ENCODE measurements around the gene A4GALT.

GRCh38 chr22:42752912-42753311, 32.2 kb upstream of the A4GALT start:
- TF ChIP-seq TARDBP (IDR thresholded peaks at IDR 0.05; ENCODE audit: borderline replicate concordance) (no peak), GABPA (IDR thresholded peaks at IDR 0.05; ENCODE audit: low read depth) (no peak), CTCF (IDR thresholded peaks at IDR 0.05 in 2 of 3, conservative IDR thresholded peaks at IDR 0.05 in 1 of 3; ENCODE audit: control insufficient read depth in 2 of 3, extremely low read depth in 1 of 3, insufficient read depth in 1 of 3, low read depth in 3 of 3, low read length in 3 of 3) (no peak), ZBTB11 (CRISPR knock-in tag; IDR thresholded peaks at IDR 0.05) (no peak), NBN (IDR thresholded peaks at IDR 0.05) (peak; percentile 49; the same call in 1 of the 2 replicates), USF2 (IDR thresholded peaks at IDR 0.05; ENCODE audit: borderline replicate concordance, low read depth, low read length) (no peak), POLR2A (IDR thresholded peaks at IDR 0.05; ENCODE audit: low read depth, low read length) (no peak), PBX3 (IDR thresholded peaks at IDR 0.05; ENCODE audit: insufficient replicate concordance, low read depth, low read length) (no peak), CHD2 (IDR thresholded peaks at IDR 0.05; ENCODE audit: borderline replicate concordance, low read depth, low read length) (no peak), NR2C2 (IDR thresholded peaks at IDR 0.05; ENCODE audit: borderline replicate concordance, control insufficient read depth, insufficient read length, low read depth) (no peak)
